ENCODE measurements around the gene AK1.
A peak's percentile ranks its signal among the peaks of the same experiment; 100 is the strongest.

Gene AK1

DNA sequence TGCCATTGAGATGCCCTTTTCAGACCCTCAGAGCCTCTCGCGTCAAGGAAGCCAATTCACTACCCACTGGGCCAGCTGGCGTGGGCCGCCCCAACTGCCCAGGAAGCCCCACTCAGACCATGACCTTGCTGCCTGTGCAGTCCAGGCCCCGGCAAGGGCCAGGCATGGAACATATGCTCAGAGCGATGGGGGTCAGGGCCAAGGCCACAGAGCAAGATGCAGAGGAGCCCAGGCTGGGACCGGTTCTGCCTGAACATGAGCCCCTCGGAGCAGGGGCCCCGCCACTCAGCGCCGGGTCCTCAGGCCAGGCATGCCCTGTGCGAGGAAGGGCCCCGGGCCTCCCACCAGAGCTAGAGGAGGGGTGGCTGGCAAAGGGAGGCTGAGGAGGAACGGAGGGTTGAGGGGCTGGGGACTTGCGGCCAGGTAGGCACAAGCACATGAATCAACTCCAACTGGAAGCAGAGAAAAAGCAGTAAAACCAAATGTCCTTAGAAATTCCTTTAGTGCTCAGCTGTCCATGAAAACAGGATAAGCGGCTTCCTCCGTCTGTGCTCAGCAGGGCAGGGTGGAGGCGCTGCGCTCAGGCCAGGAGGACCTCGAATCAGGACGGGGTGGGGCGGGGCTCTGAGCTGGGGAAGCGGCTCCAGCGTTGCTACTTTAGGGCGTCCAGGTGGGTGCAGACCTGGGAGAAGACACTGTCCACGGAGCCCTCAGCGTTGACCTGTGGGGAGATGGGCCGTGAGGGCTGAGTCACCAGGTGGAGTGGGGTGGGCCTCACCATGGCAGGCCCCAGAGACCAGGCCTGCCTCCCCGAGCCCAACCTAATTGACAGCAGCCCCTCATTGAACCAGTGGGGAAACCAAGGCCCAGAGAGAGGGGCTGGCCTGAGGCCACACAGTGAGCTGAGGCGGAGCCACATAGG, 9.9 kb downstream of the AK1 start:
- DNase-seq (ENCODE audit: low read depth in 2 of 2) = no peak

GRCh38 chr9:127866535-127866934, 10.9 kb downstream of the AK1 start:
- no peak for DNase-seq (ENCODE audit: low read depth in 2 of 2)

GRCh38 chr9:127865645-127866464, 11.6 kb downstream of the AK1 start:
- DNase-seq (ENCODE audit: low read depth in 2 of 2) = no peak

- DNase-seq (ENCODE audit: low read depth in 2 of 2) = no peak
Observed at GRCh38 chr9:127863191-127863621, 14.3 kb downstream of the AK1 start.

DNA sequence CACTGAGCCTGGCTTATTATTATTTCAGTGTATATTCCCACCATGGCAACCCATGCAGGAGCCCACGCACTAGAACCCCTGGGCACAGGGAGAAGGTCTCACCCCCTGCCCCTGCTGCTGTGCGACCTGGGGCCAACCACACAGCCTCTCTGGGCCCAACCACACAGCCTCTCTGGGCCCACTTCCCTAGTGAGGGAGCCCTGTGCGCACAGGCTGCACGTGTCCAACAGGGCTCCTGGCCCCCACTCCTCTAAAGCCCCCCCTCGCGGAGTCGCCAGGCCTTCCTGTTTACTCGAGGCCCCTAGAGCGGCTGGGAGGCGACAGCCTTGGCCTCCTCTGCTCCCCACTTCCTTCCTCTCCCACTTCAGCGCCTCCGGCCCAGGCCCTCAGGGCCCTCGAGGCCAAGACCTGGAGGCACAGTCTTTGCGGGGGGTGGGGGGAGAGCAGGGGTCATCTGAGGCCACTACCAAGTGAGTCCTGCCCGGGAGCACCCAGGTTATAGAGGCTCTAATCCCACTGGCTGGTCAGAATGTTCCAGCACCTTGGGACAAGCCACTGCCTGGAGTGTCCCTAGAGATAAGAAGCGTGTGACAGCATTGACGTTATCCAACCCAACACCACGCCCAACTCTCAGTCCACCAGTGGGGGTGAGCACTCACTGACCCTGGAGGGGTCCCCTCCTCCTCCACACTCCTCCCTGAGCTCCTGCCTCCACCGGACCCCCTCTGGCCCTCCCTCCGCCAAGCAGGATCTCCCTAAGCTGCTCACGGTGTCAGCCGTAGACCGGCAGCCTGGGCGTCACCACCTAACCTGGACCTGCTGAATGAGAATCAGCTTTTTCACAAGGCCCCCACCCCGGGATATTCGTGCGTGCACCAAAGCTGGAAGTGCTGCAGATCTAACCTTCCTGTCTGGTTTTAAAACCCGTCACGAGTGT, 15.1 kb downstream of the AK1 start:
- peak; percentile 21 to 28 for DNase-seq (ENCODE audit: low read depth in 2 of 2)

- no peak for DNase-seq (ENCODE audit: low read depth in 2 of 2)
Observed at GRCh38 chr9:127860779-127861178, 16.7 kb downstream of the AK1 start.

DNA sequence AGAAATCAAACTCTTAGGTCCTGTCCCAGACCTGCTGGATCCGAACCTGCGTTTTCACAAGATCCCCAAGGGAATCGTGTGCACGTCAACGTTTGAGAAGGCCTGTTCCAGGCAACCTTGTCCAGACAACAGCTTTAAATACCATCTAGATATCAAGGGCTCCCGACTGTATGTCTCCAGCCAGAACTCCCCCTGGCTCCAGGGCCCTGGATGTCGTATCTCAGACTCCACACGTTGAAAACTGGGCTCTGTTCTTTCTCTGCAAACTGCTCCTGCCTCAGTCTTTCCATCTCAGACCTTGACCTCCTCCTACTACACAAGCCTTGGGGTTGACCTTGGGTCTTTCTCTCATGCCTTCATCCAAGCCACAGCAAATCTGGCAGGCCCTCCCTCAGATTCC, 17.2 kb downstream of the AK1 start:
- no peak for DNase-seq (ENCODE audit: low read depth in 2 of 2)

DNA sequence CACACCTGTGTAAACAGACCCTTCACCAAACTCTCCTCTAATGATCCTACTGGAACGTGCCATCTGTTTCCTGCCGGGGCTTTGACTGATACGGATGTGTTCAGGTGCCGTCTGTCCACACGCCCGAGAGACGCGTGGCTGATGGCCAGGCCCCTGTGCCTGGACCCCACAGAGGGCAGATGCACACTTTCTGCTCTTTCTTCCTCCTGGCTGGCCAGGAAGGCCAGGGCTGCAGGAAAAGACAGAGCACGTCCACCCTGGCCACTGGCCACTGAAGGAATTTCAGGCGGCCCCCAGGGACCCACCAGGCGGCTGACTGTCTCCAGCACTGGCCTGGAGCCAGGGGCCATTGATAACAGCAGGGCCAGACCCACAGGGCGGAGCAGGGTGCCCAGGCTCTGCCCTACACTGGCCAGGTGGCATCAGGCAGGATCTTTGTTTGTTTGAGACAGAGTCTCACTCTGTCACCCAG, 19.4 kb downstream of the AK1 start:
- DNase-seq (ENCODE audit: low read depth in 2 of 2) = no peak

- no peak for DNase-seq (ENCODE audit: low read depth in 2 of 2)
Observed at GRCh38 chr9:127857278-127857677, 20.2 kb downstream of the AK1 start.

DNA sequence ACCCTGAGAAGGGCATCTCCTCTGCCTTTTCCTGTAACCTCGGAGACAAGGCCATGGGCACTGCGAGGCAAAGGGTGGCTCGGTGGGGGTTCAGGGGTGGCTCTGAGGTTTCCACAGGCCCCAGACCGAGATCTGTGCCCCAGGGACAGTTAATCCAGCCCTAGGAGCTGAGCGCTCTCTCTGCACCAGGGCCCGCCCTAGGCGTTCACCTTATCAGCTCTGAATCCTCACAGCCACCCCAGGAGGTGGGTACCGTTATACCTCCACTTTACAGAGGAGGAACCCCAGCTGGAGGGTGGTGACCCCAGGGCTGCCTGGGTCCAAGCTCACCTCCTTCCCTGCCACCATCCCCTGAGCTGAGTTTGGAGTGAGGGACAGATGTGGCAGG, 20.8 kb downstream of the AK1 start:
- no peak for DNase-seq (ENCODE audit: low read depth in 2 of 2)

- no peak for DNase-seq (ENCODE audit: low read depth in 2 of 2)
Observed at GRCh38 chr9:127856094-127856728, 21.3 kb downstream of the AK1 start.

DNA sequence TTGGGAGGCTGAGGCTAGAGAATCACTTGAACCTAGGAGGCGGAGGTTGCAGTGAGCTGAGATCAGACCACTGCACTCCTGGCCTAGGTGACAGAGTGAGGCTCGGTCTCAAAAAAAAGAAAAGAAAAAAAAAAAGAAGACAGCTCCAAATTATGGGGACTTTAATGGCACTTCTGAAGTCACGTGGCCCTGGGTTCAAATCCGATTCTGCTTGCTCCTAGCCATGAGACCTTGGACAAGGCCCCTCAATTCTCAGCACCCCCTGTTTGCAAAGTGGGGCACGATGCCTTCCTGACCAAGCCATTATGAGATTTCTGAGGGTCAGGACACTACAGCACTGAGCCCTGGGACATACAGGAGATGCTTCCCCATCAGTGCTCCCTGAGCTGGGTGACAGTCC, 22.0 kb downstream of the AK1 start:
- DNase-seq (ENCODE audit: low read depth in 2 of 2) = no peak

GRCh38 chr9:127854960-127855359, 22.5 kb downstream of the AK1 start:
- no peak for DNase-seq (ENCODE audit: low read depth in 2 of 2)

DNA sequence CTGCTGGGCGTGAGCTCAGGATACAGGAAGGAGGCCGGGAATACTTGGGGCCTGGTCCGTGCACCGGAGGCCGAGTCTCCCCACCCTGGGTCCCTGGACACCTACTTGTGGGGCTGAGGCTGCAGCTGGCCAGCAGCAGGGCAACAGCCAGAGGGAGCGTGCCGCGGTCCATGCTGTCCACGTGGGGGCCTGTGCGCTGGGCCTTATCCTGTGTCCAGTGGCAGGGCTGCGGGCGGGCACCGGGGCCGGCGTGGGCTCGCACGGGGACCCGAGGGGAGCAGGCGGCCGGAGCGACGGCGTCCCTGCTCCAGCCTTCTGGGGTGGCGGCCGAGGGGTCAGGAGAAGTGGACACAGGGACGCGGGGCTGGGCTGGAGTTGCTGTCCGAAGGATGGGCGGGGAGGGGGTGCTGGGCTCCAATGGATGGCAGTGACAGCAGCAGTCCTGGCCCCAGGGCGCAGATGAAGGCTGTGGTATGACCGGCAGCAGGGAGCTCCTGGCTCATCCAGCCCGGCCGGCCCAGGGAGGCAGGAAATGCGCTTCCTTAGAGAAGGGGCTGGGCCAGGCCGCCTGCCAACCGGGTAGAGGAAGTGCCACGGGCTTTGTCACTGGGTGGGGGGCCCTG, 23.2 kb downstream of the AK1 start, which contains the start of gene ENG:
Gene ENG (minus strand): TSS at position 475 of the 623 bp plus-strand sequence. CDS start 303 bp downstream, at position 172.
- no peak for DNase-seq (ENCODE audit: low read depth in 2 of 2)

DNA sequence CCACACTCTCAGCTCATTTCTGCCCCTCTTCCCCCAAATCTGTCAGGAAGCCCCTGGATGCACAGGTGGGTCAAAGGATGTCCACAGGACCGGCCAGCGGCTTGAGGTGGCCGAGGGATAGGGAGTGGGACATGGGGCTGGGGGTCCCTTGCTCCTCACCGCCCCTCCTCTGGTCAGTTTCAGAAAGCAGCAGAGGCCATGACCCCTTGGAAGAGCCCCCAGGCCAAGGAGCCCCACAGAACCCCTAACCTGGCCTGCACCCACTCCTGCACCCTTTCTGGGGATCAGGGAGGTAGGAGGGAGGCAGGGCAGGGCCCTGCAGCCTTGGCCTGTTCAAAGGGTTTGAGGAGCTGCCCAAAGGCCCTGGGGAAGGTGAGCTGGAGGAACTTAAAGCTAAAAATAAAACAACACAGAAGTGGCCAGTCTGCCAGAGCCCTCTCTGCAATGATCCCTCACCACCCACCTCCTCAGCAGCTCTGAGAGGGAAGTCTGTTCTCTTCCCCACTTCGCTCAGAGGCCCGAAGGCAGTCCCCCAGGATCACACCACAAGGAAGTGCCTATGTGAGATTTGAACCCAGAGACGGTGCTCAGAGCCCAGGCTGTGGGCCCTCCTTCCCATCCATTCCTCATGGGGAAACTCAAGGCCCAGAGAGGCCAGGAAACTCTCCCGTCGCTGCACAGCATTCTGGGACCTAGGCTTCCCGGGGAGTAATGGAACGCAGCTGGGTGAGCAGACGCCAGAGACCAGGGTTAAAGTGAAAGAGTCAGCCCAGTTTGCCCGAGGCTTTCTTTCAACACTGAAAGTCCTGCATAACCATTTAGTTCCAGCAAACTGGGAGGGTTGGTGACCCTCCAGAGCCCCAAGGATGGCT, 23.9 kb downstream of the AK1 start:
- no peak for DNase-seq (ENCODE audit: low read depth in 2 of 2)

DNA sequence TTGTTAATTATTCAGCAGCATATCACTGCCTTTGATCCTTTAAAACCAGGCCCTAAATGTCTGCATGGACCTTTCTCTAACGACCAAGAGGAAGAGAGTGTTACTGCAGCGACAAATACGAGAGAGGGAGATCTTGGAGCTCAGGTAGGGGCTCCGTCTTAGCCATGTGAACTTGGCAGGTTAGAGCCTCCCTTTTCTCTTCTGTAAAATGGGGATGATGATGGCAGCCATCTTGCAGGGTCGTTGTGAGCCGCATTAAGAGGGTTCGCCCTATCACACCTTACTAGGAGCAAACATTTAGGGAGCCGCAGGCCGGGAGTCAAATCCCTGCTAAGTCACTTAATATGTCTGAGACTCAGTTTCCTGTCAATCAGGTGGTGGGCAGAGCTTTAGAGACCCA, 24.6 kb downstream of the AK1 start:
- no peak for DNase-seq (ENCODE audit: low read depth in 2 of 2)

DNA sequence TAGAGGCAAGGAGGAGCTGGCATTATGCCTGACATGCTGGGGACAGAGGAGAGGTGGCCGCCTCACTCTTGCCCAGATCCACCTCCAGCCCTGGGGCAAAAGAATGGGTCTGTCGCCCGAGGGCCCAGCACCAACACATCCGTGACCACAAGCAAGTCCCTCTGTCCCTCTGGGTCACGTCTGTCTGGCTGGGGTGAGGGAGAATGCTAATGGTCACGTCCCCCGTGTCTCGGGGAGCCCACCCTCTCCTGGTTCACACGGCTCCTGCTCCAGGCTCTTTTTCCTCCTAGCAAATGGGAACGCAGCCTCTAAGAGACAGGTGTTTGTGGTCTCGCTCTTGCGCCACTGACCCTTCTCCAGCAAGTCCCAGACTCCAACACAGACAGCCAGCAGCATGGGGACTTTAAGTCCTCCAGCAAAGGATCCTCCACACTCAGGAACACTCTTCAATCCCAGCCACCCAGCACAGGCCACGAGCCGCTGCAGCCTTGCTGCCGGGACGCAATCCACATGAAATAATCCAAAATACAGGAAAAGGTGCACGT, 27.1 kb downstream of the AK1 start:
- DNase-seq (ENCODE audit: low read depth in 2 of 2) = no peak

GRCh38 chr9:127848756-127849504, 28.5 kb downstream of the AK1 start:
- DNase-seq (ENCODE audit: low read depth in 2 of 2) = no peak
